K562 (cell line): ENCODE results near the gene GLIS2. TPM values are rescaled to one million over a fixed set of nuclear protein-coding genes. Genes with fewer than 3 reads are reported as not detected.

ENCODE experiments used
- ASH1L ChIP-seq: fragments of 450-650 bp; IDR thresholded peaks from 2 replicates; pipeline ENCODE4 v1.6.1; 2018; ENCODE audit warnings: borderline replicate concordance, mild to moderate bottlenecking, low read depth; ENCODE audit not compliant: partially characterized antibody
- CHD2 ChIP-seq: IDR thresholded peaks from 2 replicates; pipeline ENCODE4 v1.6.1; 2011; ENCODE audit warnings: low read depth, low read length
- CHD4 ChIP-seq: fragments of 200-600 bp; sonication (generic); IDR thresholded peaks from 3 replicates; pipeline ENCODE4 v1.6.1; 2012; ENCODE audit warnings: low read depth, mild to moderate bottlenecking, mixed read lengths, low read length, inconsistent platforms; ENCODE audit not compliant: insufficient read depth, insufficient replicate concordance, poor library complexity, severe bottlenecking
- CREB3 ChIP-seq: fragments of 450-650 bp; conservative IDR thresholded peaks from 2 replicates; pipeline ENCODE4 v1.6.1; 2016; ENCODE audit warnings: missing genetic modification characterization, low read depth, mild to moderate bottlenecking, missing compliant biosample characterization, moderate library complexity
- ELK3 ChIP-seq: fragments of 450-650 bp; formaldehyde crosslinking; IDR thresholded peaks from 2 replicates; pipeline ENCODE4 v1.4.0; 2020; ENCODE audit warnings: mild to moderate bottlenecking
- KAT2B ChIP-seq: IDR thresholded peaks from one replicate; pipeline ENCODE4 v1.6.1; 2012; ENCODE audit warnings: low read depth, mild to moderate bottlenecking, control low read depth, inconsistent platforms, low read length, moderate library complexity
- MAFG ChIP-seq: fragments of 450-650 bp; conservative IDR thresholded peaks from 2 replicates; pipeline ENCODE4 v1.6.1; 2016; ENCODE audit warnings: missing genetic modification characterization, missing compliant biosample characterization
- MCM3 ChIP-seq: fragments of 450-650 bp; IDR thresholded peaks from 2 replicates; pipeline ENCODE4 v1.6.1; 2016
- NFATC3 ChIP-seq: fragments of 450-650 bp; IDR thresholded peaks from 2 replicates; pipeline ENCODE4 v1.6.1; 2017; ENCODE audit warnings: mild to moderate bottlenecking
- PATZ1 ChIP-seq: fragments of 250-450 bp; sonication (Bioruptor Pico); IDR thresholded peaks from 2 replicates; pipeline ENCODE4 v1.5.0; 2020; ENCODE audit warnings: mild to moderate bottlenecking, borderline replicate concordance
- RBM14 ChIP-seq: fragments of 200-400 bp; formaldehyde crosslinking; IDR thresholded peaks from 2 replicates; pipeline ENCODE4 v1.6.1; 2018; ENCODE audit warnings: low read depth, mild to moderate bottlenecking, low read length, moderate library complexity, borderline replicate concordance; ENCODE audit not compliant: insufficient read depth
- SMAD3 ChIP-seq: fragments of 450-650 bp; formaldehyde crosslinking; conservative IDR thresholded peaks from 2 replicates; pipeline ENCODE4 v1.4.0; 2020; ENCODE audit warnings: mild to moderate bottlenecking
- SMARCE1 ChIP-seq: fragments of 450-650 bp; IDR thresholded peaks from 2 replicates; pipeline ENCODE4 v1.7.1; 2016; ENCODE audit warnings: mild to moderate bottlenecking
- TEAD4 ChIP-seq, 2 experiments: sonication (generic) in 1 of 2; formaldehyde crosslinking in 1 of 2; IDR thresholded peaks; 2 replicates each; pipeline versions ENCODE4 v1.6.1 to v1.8.0; 2012 to 2022; ENCODE audit warnings: borderline replicate concordance in 1 of 2, inconsistent platforms in 1 of 2, low read length in 1 of 2, mild to moderate bottlenecking in 1 of 2, missing genetic modification reagents in 1 of 2
- ZBTB49 ChIP-seq: sonication (generic); formaldehyde crosslinking; IDR thresholded peaks from 2 replicates; pipeline ENCODE4 v1.8.0; 2022; ENCODE audit warnings: missing genetic modification reagents, mild to moderate bottlenecking, borderline replicate concordance
- ZNF239 ChIP-seq: fragments of 250-450 bp; sonication (Bioruptor Pico); IDR thresholded peaks from 2 replicates; pipeline ENCODE4 v1.4.0; 2020; ENCODE audit warnings: mild to moderate bottlenecking
- ZNF717 ChIP-seq: fragments of 250-450 bp; sonication (Bioruptor Pico); IDR thresholded peaks from 2 replicates; pipeline ENCODE4 v1.5.0; 2021
- ZNF76 ChIP-seq: fragments of 250-450 bp; sonication (Bioruptor Pico); IDR thresholded peaks from 2 replicates; pipeline ENCODE4 v1.4.0; 2020; ENCODE audit warnings: mild to moderate bottlenecking, moderate library complexity, borderline replicate concordance
- ZNF77 ChIP-seq: fragments of 250-450 bp; sonication (Bioruptor Pico); IDR thresholded peaks from 2 replicates; pipeline ENCODE4 v1.5.0; 2020
- ZNF778 ChIP-seq: fragments of 450-650 bp; formaldehyde crosslinking; IDR thresholded peaks from 2 replicates; pipeline ENCODE4 v1.4.0; 2020; ENCODE audit warnings: mild to moderate bottlenecking, moderate library complexity
- ZNF785 ChIP-seq: fragments of 250-450 bp; sonication (Bioruptor Pico); IDR thresholded peaks from 2 replicates; pipeline ENCODE4 v1.4.0; 2020; ENCODE audit warnings: mild to moderate bottlenecking
- polyA plus RNA-seq, 8 experiments: library from polyadenylated mRNA; depleted of rRNA in 4 of 8; stranded (reverse) in 5 of 8; unstranded in 3 of 8; fragments of >200 nt; fragmentation: Nextera tagmentation in 2 of 8; fragmentation: Illumina TruSeq in 1 of 8; extraction: Ambion mirVana in 2 of 8; extraction: Trizol in 1 of 8; gene quantifications; 2 replicates each; pipeline versions ENCODE4 v1.2.1 to v1.2.3, GENCODE V29; 2011 to 2014; ENCODE audit warnings: inconsistent platforms in 1 of 8, missing spikeins in 1 of 8
- total RNA-seq, 7 experiments: library from RNA; depleted of rRNA in 6 of 7; stranded (reverse); fragments of >200 nt in 6 of 7; fragmentation: Illumina TruSeq in 2 of 7; extraction: Trizol in 2 of 7; gene quantifications; 2 replicates each; pipeline versions ENCODE4 v1.2.1 to v1.2.3, GENCODE V29; 2011 to 2021; ENCODE audit warnings: low replicate concordance in 1 of 7

The GLIS2 gene
- total and polyA plus RNA-seq, 9 of the 15 experiments (the other 6 are each of a cell fraction or from before 2014, with no cell fraction given): 0.10 to 9.0 (median 0.57) TPM

GRCh38 chr16:4271176-4272113, 44.4 kb upstream of the GLIS2 start (continued):
- TF ChIP-seq MAFG (tag): no peak
- no peak for TF ChIP-seq PATZ1 (CRISPR knock-in tag)
- no peak for TF ChIP-seq ZNF239 (CRISPR knock-in tag)
- no peak for TF ChIP-seq KAT2B
- TF ChIP-seq SMAD3: no peak
- TF ChIP-seq TEAD4 (IDR thresholded peaks at IDR 0.05; ENCODE audit: low read length): 0 out of 2 replicates have a peak, but pooled peaks have one; percentile 10
- no peak for TF ChIP-seq TEAD4 (CRISPR knock-in tag; IDR thresholded peaks at IDR 0.05; ENCODE audit: borderline replicate concordance)
- peak; percentile 67; the same call in 1 of the 2 replicates for TF ChIP-seq CHD2
- no peak for TF ChIP-seq ELK3 (CRISPR knock-in tag)
- TF ChIP-seq SMARCE1: no peak
- TF ChIP-seq ASH1L: no peak
- TF ChIP-seq CHD4: no peak
- TF ChIP-seq NFATC3: no peak
- TF ChIP-seq ZNF785: no peak
- peak; percentile 77; the same call in 1 of the 2 replicates for TF ChIP-seq ZBTB49 (CRISPR knock-in tag)
- 0 out of 2 replicates have a peak, but pooled peaks have one; percentile 73 for TF ChIP-seq RBM14
- no peak for TF ChIP-seq ZNF717 (CRISPR knock-in tag)
- TF ChIP-seq CREB3 (tag): no peak; the same call in 1 of the 2 replicates
- TF ChIP-seq ZNF76 (CRISPR knock-in tag): peak; percentile 43; the same call in 1 of the 2 replicates
- TF ChIP-seq MCM3: no peak
- no peak for TF ChIP-seq ZNF77 (CRISPR knock-in tag)
- TF ChIP-seq ZNF778 (CRISPR knock-in tag): no peak
